ENCODE data around the gene TMEM187.

Gene TMEM187

DNA sequence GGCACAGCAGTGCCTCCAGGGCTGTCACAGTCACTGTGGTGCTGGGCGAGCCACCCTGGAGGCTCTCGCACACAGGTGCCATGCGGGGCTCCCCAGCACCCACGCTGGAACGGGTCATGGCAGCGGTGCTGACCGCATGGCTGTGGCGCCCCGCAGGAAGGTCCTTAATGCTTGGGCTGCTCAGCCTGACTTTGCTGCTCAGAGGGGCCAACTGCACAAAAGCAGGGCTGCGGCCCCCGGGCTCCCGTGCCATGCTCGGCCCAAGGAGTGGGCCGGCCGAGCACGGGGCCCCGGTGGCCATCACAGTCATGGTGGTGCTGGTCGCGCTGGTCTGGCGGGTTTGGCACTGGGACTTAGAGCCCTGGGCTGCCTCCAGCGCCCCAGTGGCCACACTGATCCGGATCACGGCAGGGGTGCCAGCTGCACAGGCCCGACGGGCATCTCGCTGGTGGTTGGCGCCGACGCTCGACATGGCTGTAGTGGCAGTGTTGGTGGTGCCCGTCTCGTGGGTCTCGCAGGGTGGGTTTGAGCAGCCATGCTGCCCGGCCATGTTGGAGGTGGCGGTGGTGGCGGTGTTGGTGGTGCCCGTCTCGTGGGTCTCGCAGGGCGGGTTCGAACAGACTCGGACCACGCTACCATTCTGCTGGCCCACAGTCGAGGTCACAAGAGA lies 17.9 kb upstream of the TMEM187 start:
- DNase-seq (ENCODE audit: low read depth in 2 of 2) = no peak

DNA sequence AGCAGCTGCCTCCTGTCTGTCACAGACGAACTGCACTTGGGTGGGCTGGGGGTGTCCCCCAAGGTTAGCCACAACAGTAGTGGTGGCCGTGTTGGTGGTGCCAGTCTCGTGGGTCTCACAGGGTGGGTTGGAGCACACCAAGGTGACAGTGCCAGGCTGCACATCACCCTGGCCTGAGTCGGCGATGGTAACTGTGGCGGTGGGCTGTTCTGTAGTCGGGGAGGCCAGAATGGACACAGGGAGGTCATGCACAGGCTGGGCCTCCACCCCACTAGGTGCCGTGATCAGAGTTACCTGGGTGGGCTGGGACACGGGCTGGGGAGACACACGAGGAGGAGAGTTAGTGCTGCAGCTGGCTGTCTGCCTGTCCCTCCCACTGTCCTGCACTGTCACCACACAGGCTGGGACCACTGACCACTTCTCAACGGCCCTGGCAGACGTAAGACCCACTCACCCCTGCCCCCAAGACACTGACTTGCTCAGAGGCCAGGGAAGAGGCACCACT lies 17.3 kb upstream of the TMEM187 start:
- DNase-seq (ENCODE audit: low read depth in 2 of 2) = no peak

DNA sequence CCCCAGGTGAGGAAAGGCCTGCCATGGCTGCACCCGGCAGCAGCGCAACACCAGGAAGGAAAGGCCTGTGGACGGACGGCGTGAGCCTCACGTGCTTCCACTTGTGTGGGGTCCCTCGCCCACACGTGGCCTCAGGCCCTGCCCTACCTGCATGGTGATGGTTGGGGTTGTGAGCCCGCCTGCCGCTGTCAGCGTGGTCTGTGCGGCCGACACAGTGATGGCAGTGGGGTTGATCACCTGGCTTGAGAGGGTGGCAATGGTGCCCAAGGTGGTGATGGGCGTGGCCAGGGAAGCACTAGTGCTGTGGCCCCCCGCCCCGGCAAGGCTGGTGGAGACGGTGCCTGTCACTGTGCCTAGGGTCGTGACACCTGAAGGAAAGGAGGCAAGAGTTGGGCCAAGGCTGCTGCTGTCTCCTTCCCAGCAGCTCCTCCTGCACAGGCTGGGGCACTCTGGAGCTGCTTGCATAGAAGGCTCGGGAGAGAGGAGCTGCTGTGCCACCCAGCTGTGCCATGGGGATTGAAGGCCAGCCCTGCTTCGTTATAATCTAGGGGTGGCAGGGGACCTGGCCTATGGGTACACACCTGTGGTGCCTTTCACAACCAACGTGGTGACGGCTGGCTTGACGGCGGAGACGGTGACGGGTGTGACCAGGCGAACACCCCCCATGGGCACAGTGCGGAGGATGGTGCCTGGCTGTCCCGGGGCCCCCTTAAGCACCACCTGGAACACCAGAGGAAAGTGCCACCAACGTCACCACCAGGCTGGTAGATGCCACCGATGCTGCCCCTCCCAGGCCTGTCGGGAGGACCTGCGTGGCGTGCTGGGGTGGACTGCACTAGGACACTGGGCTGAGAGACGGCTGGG lies 16.3 kb upstream of the TMEM187 start:
- no peak for DNase-seq (ENCODE audit: low read depth in 2 of 2)

DNA sequence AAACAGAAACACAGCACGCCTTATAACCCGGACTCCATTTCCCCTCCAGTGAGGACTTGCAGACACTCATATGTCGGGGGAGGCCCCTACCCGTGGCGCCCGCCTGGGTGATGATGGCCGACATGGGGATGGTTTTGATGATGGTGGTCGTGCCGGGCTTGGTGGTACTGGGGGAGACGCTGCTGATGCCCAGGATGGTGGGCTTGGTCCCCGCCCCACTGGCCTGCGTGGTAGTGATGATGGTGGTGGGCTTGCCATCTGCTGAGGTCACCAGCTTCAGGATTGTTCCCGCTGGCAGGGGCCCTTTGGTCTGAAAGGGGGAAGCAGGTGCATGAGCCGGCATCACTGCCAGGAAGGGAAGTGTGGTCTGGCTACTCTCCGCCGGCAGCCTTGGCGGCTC lies 15.3 kb upstream of the TMEM187 start:
- no peak for DNase-seq (ENCODE audit: low read depth in 2 of 2)

DNA sequence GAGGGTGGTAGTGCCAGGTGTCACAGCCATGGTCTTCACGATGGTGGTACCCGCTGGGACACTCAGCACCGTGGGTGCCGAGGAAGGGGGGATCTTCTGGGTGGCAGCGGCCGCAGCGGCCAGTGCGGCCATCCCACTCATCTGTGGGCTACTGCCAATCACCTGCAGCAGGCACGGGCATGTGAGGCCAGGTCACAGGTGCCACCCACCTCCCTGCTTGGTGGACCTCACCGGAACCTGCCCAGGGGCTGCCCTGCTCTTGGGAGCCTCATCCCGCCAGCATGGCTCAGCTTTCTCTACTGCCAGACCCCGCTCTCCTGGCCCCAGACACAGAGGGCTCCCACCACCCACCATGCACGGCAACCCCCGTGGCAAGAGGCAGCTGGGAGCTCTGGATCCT lies 13.9 kb upstream of the TMEM187 start:
- no peak for DNase-seq (ENCODE audit: low read depth in 2 of 2)

DNA sequence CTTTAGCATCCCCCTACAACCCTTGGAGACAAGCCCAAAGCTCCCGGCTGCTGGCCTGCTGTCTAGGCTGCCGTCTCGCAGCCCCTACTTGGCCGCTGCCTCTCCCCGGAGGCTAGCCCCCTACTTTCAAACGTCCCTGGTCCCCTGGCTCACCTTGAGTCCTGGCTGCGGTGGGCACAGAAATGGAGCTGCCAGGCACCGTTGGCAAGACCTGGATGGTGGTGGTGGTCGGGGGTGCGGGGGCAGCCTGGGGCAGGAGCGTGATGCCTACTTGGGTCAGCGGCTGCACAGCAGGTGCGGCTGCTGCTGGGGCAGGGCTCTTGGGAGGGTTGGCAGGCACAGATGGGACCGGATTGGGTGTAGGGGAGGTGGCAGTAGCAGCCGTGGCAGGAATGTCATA lies 12.9 kb upstream of the TMEM187 start:
- no peak for DNase-seq (ENCODE audit: low read depth in 2 of 2)

DNA sequence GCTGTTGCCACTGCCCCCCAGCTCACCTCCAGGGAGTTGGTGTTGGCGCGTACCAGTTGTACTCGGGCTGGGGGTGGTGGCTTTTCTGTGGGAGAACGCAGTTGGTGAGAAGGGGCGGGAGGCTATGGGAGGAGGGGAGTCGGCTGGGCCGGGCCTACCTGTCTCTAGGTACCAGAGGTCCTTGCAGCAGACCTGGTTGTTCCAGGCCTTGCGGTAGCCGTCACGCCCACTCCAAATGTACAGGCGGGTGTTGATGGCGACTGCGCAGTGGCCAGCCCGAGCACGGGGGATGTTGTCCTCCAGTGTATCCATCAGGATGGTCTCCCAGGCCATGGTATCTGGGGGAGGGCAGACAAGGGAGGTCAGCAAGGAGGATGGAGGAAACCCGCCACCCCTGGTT lies 12.5 kb upstream of the TMEM187 start:
- DNase-seq (ENCODE audit: low read depth in 2 of 2) = no peak

DNA sequence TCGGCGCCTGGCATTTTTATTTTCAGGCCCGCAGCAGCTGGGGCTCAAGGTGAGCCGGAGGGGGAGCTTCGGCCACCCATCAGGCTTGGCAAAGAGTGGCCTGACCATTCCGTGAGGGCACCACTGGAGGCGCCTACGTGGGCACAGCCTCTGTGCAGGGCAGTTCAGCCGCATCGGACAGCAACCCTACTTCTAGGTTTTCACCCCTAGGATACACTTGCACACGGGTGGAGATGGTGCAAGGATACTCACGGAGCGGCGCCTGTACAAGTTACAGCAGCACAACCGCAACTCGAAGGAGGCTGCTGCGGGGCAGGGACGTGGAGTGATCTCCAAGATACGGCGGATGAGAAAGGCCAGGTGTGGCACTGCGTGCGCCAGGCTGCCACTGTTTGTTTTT lies 11.8 kb upstream of the TMEM187 start:
- DNase-seq (ENCODE audit: low read depth in 2 of 2) = no peak

DNA sequence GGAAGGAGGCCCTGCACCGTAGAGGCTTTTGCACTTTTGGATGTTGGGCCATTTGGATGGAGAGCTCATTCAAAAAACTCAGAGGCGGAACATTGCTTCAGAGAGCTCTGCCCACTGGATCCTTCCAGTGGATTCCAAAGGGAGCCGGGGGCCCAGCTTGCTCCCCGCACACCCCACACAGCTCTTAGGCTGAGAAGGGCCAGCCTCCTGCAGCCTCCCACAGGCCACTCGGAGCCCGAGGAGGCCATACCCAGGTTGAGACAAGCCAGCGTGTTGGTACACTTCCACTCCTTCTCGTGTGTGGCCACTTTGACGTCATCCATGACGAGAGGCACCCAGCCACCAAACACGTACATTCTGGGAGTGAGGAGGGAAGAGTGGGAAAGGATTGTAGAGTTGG lies 11.3 kb upstream of the TMEM187 start:
- DNase-seq (ENCODE audit: low read depth in 2 of 2) = no peak

DNA sequence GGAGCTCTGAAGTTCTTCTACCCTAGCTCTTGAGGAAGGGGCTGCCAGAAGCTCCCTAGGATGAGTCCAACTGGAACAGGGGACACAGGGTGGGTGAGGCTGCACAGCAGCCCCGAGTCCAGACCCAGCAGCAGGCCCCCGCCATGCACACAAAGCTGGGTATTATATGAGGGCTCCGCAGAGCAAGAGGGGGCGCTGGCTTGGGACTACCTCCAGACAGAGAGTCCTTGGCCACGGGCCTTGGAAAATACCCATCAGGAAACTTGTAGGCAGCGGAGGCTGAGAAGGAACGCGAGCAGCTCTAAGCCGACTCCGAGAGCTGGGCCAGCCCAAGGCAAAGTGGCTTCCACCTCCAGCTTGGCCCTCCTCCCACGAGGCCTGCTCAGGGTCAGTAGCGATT lies 9.0 kb upstream of the TMEM187 start:
- DNase-seq (ENCODE audit: low read depth in 2 of 2) = no peak

DNA sequence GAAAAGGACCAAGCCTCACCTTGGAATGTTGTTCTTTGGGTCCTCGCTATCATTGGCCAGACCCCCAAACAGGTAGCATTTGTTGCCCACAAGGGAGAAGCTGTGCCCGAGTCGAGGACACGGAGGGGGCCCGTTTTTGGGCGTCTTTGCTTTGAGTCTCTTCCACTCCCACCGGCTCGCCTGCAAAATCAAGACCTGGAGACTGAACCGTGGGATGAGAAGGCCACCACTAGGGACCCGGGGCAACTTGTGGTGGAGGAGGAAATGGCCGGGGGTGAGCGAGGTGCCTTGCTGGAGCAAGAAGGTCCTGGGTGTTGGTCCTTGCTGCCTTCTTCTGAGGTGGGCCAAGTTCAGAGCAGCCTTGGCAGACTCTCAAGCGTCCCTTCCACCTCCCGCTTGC lies 8.4 kb upstream of the TMEM187 start:
- DNase-seq (ENCODE audit: low read depth in 2 of 2) = no peak

DNA sequence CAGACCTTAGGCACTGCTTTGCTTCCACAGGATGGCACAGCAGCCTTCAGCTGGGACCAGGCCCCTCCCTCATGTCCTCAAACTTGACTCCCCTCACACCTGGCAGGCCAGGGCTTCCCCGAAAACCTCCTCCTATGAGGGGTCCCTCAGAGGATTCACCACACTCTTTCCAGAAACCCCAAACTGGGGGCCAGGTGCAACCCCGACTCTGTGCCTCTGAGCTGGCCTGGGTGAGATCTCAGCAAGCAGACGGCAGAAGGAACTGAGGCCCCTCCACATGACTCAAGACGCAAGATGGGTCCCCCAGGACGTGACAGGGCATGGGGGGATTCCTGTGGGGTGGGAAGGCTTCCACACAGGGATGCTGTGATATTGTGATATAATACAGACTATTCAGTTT lies 7.1 kb upstream of the TMEM187 start:
- no peak for DNase-seq (ENCODE audit: low read depth in 2 of 2)

DNA sequence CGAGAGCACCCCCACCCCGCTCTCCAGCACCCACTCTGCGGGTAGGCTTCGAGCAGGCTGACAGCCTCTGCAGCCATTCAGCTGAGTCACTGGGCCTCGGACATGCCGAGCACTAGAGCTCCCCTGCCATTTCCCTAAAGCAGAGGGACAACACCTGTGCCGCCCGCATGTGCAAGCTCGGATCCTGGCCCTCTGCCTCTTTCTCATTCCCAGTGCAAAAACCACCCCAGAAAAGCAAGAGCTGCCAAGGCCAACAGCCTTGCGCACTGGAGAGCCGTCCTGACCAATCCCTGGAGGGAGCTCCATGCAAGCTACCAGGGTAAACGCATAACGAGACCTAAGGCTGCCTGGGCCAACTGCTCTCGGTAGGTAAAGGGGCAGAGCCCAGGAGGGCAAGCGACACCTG lies 6.3 kb upstream of the TMEM187 start:
- no peak for DNase-seq (ENCODE audit: low read depth in 2 of 2)

DNA sequence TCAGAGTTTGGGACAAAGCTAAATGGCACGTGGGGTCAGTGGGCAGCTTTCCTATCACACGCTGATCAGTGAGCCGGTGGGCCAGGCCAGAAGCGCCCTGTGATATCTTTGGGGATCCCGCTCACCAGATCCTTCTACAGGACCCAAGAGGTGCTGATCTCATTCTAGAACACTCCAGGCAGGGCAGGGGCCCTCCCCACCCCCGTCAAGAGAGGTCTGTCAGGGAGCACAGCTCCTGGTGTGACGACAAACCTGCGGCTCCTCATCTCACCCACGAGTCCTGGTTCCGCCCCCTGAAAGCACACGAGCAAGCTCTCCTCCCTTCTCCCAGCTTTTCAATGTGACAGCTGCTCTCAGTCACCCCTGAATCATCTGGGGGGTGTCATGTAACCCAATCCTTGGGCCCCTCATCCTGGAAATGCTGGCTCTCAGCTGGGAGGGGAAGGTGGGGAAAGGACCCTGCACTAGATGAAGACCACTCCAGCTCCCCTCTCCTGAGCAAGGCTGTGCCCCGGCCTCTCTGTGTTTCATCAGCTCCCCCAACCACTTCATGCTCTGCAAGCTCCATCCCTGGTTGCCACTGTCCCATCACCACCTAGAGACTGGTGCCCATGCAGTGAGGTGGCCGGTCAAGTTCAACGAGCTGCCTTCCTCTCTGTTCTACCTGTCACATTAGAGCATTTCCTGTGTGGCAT lies 5.6 kb upstream of the TMEM187 start:
- DNase-seq (ENCODE audit: low read depth in 2 of 2) = peak in 1 of 2 donors; percentile 42

DNA sequence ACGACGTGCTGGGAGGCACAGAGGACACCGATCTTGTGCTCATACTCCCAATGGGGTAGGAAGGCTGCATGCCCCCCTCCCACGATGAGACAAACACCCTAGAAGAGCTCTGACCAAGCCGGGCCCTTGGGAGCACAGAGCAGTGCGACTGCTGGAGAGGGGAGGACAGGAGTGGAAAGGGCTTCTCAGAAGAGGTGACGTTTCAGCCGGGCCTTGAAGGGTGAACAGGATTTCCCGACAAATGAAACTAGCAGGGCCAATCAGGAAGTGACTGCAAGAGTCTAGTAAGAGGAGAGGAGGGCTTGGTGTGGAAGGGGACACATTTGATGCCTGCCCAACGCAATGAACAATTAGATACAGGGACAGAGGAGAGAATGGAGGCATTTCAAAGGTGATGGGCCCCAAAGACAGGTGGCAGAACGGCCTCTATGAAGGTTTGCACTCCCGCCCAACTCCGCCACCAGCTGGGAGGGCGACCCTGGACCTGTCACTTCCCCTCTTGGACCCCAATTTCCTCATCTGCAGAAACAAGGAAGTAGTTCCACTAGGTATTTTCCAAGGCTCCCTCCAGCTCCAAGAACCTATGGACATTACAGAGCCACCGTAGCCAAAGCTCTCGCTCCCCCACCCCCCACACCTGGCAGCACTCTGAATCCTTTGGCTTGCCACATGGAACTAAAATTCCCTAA lies 4.9 kb upstream of the TMEM187 start:
- DNase-seq (ENCODE audit: low read depth in 2 of 2) = no peak

DNA sequence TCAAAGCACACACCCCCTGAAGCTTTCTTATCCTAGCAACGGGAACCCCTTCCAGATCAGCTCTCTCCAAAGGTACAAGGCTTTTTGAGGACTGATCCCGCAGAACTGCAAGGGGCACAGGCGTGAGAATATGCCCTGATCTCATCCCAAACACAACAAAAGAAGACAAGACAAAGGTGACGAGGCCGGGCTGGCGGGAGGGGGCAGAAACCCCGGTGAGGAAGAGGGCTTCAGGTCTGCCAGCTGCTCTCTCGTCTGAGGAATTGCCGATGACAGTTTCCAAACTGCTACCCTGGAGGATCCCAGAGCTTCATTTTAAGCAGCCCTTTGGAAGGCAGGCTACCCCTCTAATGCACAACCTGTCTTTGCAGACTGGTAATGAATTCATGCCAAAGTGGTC lies 4.3 kb upstream of the TMEM187 start:
- DNase-seq (ENCODE audit: low read depth in 2 of 2) = no peak

DNA sequence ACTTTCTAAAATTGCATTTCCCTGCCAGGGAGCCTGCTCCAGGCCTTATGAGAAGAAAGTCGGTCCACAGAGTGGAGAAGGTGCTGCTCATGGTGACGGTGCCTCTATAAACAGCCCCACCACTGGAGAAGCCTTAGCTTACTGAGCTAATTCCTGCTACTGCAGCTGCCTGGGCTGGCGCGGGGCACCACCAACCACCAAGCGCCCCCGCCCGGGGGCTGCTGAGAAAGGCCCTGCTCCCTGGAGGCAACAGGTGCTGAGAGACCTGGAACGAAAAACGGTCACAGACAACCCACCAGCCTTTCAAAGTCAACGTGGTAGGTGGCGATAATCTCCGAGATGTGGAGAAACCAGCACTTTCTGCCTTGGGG lies 3.8 kb upstream of the TMEM187 start:
- no peak for DNase-seq (ENCODE audit: low read depth in 2 of 2)

DNA sequence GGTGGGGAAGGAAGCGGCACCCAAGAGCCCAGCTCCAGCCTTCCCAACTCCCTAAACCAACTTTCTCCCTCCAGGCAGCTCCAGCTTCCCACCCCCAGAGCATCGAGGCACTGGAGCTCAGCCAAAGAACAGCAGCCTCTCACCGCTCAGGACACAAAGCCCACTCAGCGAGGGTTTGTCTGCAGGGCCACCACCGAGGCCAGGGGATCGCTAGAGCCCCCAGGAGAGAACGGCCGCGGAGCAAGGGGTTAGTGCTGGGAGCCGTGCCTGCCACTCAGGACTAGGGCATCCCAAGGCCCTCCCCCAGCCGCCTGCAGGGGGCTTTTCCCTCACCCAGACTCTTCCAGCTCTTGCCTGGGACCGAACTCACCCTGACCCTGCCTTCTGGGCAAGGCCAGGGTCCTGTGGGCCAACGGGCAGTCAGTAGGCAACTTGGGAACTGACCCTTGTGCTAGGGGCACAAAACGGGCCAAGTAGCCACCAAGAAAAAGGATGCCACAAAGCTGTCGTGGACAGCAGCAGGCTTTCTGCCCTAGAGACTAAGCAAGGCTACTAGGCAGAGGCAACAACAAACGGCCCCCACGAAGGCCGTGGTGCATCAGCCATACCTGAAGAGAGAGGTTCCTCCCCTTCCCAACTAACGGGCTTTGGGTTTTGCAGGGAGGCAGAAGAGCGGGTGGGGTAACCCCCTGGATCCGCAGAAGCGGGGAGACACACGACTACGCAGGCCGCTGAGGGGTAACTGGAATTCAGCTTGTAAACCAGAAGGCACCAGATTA lies 3.2 kb upstream of the TMEM187 start:
- DNase-seq (ENCODE audit: low read depth in 2 of 2) = no peak

DNA sequence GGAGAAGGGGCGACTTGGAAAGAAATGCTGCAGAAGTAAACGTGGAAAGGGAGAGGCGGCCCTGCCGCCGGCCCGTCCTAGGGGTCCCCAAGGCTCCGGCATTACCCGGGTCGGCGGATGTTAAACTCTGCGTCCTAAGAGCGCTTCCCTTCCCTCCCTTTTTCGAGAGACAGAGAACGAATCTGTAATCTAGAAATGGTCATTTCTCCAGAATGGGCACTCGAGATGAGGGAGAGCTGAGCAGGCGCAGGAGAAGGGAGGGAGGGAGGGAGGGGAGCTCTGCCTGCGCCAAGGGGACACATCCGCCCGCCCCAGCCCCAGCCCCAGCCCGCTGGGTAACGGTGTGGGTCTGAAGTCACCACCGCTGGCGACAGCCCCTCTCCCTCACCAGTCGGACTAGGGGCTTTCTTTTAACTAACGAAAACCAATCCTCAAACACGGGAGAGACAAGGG lies 2.6 kb upstream of the TMEM187 start:
- no peak for DNase-seq (ENCODE audit: low read depth in 2 of 2)

DNA sequence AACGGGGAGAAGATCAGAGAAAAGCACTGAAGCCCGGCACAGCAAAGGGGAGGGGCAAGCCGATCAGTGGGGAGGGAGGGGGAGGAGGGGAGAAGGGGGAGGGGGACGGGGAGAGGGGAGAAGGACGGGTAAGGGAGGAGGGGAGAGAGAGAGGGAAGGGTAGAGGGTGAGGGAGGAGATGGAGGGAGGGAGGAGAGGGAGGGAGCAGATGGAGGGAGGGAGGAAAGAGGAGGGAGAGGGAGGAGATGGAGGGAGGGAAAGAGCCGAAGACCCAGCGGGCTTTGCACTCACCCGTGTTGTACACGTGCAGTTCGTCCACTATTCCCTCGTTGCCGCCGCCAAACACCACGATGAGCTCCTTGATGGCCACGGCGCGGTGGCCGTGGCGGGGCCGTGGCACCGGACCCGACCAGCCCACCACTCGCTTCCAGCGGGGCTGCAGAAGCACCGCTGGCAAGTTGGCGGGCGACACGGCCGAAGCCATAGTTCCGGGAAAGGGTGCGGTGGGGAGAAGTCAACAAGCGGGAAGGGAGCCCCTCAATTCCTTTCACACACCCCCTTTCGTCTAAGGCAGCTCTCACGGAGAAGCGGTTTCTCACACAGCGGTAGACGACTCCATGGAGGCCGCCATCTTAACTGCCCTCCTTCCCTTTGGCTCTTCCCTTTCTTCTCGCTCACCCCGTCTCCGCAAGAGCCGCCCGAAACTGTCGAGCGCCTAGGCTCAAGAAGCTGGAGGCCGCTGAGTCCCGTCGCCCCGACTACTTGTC lies 2.0 kb upstream of the TMEM187 start:
- no peak for DNase-seq (ENCODE audit: low read depth in 2 of 2)

DNA sequence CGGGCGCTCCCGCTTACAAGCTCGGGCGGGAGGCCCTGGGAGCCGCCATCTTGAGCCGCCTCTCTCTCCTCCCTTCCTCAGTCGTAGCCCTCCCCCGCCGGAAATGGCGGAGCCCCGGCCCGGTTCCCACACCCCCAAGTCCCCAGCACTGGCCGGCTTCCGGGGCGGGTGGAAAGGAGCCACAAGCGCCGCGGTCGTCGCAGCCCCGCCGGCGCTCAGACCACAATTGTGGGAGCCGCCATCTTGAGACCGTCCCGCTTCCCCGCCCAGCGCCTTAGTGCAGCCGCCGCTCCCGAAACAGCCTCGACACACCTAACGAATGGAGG lies 1.5 kb upstream of the TMEM187 start:
- peak; percentile 74 to 80 for DNase-seq (ENCODE audit: low read depth in 2 of 2)
